ENCODE data around the gene GBX1.

Gene GBX1

DNA sequence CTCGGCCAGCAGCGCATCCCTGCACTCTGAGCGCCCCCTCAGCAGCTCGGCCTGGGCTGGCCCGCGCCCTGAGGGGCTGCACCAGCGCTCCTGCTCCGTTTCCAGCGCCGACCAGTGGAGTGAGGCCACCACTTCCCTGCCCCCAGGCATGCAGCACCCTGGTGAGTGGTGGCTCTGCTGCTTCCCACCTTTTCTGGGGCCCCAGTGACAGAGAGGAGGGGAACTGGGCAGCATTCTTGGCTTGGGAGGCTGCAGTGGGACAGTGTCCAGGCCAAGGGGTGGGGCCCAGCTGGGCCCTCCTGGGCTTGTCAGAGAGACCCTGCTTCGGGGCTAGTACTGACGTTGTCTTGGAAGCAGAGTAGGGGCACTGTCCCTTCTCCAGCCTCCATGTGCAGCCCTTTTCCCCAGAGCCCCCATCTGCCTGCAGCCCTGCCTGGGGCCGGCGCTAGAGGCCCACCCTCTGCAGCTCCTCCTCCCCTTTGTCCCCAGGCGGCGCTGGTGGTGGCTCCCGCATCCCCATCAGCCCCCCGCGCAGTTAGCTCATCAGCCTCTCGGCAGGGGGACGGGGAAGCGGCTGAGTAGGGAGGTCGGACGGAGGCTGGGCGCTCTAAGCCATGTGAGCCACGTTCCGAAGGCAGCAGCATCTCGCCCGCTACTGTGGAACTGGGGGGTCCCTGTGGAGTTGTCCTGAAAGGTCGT is 29.2 kb downstream of the GBX1 start:
- no peak for DNase-seq

DNA sequence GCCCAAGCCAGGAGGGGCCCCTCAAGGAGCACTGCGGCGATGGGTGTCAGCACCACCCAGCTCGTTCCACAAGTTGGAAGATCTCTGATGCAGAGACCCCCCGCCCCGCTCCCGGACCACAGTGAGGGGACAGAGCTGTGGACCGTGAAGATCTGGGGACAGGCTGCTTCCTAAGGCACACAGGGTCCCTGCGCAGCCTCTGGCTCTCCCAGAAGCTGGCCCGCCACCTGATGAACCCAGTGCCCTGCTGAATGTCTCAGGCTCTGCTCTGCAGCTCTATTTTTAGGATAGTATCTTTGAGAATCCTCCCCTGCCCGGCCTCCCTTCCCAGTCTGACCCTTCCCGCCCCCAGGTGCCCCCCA is 29.7 kb downstream of the GBX1 start:
- no peak for DNase-seq

DNA sequence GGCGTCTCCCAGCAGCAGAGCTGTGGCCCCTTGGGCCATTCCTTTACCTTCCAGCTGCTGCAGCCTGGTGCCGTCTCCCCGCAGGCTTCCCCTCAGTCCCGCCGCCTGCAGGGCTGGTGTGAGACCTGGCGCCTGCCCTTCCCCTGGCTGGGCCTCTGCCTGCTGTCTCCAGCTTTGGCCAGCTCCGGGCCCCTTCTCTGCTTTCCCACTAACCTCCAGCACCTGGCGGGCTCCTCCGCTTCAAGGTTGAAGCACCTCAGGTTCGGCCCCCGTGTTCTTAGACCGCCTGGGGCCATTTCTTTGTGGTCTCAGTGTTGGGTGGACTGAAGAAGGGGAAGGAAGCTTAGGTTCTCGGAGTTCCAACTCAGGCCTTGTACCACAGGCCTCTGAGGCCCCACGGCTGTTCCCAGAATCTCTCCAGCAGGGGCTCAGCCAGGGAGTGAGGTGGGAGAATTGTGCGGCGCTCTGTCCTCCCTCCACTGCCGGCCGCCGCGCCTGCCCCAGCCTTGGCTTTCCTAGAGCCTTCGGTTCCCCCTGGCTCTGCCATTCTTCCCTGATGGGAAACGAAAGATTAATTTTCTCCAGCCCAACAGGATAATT is 30.3 kb downstream of the GBX1 start:
- DNase-seq, result no peak

DNA sequence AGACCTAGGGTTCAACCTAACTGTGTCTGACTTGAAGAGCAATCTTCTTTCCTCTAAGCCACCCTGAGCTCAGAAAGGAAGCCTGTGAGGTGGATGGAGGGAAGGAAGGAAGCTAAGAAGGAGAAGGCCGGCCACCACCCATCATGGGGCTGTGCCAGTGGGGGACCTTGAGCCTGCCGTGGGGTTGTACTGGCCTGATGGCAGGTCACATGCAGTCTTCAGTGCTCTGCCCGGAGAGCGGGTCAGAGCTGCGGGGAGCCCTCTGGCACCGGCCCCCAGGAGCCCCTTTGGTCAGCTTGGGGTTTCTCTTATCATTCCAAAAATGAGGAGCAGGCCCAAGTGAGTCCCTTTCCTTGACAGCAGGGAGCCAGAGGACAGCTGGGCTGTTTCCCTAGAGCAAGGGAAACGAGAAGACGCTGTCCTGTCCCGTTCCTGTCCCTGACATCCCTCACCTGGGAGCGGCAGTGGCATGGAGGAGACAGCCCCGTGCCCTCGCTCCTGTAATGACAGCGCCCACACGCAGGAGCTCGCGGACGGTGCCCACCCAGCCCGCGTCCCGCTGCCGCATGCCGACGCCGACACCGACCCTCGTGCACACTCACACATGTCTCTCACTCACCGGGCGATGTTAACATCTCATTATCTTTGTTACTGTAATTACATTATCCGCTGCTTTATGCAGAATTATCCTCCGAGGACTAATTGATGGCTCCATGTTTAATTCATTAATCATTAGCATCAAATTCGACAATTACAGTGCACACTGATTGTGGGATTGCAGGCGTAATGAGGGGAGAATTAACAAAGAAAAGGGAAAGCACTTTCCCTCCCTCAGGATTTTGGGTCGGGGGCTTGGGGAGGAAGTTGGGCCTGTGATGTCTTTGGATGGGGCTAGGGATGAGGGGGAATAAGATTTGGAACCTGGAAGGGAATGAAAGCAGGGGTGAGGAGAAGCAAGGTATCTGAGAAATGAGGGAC is 31.3 kb downstream of the GBX1 start:
- DNase-seq, result no peak

DNA sequence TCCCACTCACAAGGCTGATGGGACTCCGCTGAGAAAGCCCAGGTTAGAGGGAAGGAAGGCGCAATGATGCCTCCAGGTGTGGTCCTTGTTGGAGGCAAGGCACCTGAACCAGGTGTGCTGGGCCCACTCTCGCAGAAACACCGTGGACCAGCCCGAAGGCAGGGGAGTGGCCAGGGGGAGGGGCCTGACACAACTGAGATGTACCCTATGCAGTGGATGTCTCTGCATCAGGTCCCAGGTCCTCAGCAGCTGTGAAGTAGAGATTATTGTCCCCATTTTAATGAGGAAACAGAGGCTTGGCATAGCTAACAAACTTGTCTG is 32.0 kb downstream of the GBX1 start:
- DNase-seq, result no peak

DNA sequence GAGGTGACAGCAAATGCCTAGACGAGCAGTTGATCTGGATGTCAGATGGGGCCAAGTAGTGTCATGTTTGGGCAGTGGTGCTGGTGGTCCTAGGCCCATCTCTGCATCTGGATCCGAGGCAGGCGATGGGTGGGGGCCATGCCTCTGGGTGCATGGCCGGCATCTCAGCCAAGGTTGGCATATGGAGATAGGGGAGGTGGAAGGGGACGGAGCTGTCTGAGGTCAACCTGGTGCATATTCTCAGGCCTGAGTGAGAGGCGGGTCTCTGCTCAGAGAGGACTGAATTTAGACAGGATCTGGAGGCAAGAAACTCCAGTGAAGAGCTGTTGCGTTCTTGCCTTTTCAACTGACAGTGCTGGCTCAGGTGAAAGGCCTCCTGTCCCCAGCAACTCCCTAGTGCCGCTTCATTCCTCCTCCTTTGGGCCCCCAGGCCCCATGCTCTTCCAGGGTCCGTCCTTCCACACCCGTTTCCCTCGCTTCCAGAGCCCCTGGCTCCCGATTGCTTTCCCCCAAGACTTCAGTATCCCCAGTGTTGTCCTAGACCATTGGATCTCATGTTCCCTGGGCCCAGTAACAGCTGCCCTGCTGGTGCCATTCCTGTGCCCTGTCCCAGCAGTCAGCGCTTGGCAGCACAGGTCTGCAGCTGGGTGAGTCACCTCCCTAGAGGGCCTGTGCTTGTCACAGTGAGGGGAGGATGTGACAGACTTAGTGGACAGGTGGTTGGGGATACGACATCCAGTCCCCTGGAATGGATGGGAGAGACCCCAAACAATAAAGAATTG is 32.6 kb downstream of the GBX1 start:
- no peak for DNase-seq

DNA sequence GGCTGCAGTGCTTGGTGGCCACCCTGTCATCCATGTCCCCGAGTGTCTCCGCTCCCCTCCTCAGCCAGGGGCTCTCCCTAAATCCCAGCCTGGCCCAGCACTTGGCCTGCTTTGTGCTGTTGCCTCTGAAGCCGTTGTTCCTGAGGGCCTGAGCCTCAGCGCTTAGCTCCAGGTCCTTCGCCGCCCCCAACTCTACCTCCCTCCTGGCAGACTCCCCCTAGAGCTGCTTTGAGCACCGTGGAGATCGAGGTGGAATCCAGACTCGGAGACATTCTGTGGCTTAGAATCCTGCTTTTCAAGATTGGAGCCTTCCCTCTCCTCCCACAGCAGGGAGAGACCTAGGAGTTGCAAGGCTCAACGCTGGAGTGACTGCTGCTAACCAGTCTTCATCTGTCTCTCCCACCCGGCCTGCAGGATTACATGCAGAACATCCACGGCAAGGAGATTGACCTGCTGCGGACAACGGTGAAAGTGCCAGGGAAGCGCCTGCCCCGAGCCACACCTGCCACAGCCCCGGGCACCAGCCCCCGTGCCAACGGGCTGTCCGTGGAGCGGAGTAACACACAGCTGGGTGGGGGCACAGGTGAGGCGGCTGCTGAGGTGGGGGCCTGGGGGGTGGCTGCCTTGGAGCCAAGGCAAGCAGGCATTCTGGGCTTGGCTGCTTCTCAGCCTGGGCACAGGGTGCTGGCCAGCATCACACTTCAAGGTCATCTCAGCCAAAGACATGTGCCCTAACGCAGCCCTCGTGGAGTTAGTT is 33.3 kb downstream of the GBX1 start:
- no peak for DNase-seq

DNA sequence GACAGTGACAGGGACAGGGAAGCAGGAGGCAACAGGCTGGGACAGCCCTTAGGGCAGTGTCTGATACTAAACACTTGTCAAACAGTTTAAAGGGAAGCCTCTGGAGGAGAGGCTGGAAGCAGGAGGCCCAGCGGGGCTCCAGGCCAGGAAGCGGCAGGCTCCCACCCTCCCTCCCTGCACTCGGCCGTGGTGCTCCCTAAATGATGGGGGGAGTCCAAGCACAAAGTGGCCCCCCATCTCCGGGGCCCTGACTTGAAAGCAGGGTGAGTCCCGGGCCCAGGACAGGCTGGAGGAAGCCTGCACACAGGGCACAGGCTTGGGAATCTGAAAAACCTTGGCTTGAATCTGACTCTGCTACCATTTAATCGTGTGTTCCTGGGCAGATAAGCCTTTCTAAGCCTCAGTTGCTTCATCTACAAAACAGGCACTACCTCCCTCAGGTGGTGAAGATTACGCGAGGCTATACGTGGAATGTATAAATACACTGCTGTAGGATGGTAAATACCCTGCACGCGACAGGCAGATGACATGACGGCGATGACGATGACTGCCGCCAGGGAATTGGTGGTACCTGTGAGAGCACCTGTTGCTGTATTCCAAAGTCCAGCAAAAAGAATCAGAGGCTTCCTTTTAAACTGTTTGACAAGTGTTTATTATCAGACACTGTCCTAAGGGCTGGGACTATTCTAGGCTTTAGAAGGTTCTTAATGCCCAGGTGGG is 34.1 kb downstream of the GBX1 start:
- DNase-seq, result no peak

DNA sequence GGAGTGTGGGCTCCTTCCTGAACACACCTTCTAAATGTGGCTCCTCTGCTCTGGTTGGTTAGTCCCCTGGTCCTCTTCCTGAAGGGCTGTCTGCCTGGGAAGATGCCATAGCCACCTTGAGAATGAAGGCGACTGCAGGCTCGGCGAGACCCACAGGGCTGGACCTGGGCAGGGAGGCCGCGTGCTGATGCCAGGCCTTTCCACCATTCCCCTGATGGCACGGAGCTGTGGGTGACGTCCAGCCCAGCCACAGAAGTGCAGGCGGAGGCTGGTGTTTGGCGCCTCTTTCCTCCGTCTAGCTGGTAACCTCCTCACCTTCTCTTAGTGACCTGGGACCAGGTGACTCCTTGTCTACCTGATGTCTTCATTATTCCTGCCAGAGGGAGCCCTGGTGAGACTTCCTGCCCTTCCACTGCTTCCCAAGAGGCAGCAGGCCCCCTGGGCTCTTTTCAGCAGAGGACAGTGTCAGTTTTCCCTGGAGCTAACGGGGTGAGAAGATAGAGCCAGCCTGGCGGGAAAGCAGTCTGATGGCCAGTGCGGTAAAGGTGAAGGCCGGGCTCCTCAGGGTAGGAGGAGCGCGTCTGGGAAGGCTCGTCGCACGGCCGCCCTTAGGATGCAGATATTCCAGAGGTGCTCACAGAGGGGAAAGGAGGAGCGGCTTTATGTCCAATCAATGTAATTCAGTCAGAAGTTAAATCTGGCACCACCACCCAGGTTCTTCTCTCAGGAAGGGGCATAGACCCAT is 34.9 kb downstream of the GBX1 start:
- DNase-seq, result no peak

DNA sequence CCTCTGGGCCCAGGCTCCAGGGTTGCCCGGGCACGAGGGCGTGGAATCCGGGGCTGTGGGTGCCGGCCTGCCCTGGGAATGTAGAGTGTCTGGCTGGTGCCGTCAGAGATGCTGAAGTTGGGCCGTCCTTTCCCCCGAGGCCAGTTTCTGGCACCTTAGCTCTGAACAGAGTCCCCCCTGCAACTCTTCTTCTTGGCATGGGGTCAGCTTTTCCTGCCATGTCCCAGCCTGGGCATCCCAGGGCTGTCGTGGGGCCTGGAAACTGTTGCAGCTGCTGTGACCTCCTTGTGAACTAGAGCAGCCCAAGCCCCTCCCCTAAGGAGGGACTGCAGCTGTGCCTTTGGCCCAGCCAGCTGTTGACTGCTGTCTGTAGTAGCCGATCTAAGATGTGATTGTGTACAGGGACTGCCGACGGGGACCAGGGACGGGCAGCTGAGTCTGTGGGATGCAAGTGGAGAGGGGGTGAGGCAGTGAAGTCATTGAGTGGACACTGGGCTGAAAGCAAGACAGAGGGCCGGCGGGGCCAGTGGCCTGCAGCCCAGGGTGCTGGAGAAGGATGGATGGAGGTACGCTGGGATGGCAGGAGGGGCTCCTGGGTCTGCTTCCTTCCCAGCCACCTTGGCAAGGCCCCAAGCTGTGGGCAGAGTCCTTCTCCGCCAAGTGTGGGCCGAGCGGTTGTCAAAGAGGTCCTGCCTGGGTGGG is 35.8 kb downstream of the GBX1 start:
- no peak for DNase-seq

DNA sequence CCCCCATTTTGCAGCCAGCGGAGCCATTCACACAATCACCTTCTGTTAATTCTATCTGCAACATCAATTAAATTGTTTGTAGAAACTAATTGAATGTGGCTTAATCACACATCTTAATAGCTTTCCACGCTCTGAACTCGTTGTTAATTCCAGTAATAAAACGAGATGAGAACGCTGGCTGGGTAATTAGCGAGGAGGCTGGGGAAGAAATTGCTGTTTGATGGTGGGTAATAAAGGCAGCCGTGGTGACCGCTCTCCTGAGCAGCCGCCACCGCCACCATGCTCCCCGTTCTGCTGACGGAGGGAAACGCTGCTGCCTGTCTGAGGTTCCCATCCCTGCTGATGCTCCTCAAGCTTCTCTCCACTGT is 36.3 kb downstream of the GBX1 start:
- DNase-seq, result no peak

DNA sequence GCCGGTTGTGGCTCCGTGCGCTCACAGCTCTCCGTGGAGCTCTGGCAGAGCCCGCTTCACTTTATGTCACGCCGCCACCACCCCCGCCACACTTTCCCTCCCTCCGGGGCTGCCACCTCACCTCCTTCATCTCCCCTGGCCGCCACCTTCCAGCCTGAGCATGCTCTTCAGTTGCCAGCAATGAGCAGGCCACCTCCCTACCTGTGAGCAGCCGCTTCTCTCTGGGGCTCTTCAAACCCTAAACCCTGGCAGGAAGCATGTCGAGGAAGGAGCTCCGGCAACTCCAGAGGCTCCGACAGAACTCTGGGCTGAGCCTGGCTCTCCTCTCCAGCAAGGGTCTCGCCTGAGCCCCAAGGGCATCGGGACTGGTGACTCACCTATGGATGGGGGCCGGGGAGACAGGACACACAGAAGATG is 36.7 kb downstream of the GBX1 start:
- DNase-seq, result no peak

DNA sequence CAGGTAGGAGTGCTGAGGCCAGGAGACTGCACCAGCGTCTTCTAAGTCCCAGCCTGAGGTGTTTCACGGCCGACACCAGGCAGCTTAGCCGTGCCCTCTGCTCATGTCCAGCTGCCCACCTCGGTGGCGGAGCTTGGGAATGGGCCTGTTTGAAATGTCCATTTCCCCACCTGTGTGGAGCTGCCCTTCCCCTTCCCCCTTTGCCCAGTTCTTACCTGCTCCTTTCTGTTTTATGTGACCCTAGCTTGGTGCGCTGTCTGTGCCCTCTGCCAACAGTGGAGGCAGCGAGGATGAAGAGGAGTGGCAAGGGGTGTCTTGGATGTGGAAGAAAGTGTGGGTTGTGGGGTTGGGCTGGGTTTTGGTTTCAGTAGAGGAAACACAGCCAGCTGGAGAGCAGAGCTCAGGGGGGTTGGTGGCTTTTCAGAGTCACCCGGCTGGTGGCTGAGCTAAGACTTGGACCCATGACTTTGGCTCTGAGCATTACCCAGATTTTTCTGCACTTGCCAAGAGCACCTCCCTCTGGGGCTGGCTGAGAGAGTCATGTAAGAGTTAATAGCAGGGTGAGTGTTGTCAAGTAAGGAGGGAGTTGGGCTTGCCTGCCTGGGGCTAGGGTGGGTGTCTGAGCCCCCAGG is 37.4 kb downstream of the GBX1 start:
- no peak for DNase-seq

DNA sequence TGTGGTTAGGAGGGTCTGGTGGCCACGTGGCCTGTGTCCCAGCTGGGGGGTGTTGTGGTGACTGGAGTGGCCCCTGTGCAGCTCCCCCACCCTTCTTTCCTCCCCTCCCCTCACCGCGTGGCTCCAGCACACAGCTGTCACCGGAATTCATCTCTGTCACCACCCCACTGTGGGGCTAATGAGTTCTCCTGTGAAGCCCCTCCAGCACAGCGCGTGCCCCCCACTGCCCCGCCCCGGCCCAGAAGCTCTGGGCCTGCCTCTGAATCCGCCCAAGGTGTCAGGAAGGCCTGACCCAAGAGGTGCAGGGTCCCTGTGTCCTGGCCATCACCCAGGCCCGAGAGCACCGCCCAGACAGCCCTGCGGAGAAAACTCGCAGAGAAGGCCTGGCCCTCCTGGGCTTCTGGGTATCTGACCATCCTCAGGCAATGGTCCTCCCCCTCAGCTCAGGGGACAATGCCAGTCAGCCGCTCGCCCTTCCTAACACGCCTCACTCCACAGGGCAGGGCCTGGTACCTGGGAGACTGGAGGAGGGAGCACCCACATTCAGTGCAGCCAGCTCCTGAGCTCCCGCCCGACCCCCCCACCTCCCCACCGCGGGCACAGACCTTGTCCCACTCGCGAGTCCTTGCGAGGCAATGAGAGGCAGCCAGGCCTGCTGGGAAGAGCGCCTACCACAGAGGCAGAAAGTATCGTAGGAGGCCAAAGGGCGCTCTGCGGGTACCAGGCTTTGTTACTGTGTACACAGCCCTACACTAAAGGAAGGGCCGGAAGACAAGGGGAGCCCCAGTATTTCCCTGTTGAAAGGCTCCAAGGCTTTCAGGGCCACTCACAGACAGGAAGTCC is 38.2 kb downstream of the GBX1 start:
- DNase-seq, result no peak

DNA sequence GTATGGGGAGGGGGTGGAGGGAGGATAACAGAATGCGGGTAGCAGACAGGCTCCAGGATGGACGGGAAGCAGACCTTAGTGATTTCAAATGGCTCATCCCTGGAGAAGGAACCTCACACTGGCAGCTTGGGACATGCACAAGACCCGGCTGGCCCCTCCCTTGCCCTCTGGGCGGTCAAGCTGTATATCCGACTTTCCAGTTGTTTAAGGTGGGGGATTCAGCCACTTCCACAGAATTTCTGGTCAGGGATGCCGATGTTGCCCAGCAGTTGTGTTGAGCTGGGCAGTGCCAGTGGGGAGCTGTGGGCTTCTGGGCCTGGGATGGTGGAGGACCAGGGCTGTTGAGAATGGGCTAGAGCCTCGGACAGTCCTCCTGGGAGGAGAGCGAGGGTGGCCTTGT is 38.8 kb downstream of the GBX1 start:
- no peak for DNase-seq

DNA sequence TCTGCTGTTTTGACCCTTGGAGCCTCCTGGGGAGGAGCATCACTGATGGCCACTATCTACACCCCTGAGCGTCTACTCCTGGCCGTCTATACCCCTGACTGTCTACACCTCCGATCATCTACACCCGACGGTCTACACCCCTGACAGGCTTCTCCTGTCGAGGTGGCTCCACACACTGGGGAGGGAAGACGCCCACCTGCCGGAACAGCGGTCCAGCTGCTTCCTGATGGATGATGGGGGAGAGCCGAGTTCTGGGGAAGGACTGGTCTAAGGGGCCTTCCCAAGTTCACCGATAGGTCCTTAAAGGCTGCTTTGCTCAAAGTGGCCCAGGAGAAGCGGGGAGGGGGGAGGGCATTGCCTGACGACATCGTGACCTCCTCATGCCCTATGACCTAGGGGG is 39.4 kb downstream of the GBX1 start:
- DNase-seq, result no peak

DNA sequence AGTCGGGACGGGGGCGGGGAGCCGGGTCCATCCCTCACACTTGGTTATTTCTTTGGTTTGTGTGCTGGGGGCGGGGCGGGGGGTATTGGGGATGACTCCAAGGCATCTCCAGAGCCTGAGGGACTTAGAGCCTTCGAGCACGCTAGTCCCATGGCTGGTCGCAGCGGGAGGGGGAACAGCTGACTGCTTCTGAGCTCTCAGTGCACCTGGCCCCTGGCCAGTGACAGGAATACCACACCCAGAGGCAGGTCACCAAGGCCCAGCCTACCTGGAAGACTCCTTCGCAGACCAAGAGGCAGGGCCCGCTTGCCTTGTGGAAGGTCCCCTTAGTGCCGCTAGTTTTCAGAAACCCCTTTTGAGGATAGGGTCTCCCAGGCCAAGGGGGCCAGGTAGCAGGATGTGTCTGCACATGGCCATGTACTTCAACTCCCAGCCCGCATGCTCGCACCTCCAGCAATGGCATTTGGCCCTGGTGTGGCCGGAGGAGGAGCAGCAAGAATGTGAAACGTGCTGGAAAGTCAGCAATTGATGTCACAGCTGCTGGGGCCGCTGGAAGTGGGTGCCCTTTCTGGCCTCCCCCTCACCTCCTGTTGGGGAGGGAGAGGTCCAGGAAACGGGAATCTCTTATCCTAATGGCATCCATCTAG is 40.9 kb downstream of the GBX1 start:
- no peak for DNase-seq

DNA sequence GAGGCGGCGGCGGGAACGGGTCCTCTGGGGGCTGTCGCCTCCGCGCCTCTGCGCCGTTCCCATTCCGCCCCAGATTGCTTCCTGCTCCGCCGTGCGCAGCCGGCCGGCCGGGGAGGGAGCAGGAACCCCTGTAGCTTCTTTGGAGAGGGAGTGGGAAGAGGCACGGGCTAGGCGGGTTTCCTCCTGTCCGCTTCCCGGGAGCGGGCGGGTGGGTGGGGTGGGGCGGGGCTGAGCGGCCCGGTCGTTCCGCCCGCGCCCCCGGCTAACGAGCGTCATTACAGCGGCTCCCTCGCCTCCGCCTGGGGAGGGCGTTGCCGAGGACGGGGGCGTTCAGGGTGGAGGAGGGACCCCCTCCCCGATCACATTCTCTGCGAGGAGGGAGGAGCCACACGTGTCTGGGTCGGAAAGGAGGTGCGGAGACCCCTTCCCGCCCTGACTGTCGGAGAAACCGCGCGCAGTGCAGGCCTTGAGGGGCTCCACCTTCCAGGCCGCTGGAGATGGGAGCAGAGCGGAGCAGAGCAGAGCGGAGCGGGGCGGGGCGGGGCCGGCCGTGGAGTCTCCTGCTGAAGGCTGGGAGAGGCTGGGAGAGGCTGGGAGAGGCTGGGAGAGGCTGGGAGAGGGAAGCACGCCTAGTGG is 41.5 kb downstream of the GBX1 start:
- DNase-seq, result no peak
